SK-N-MC (cell line): ENCODE data around the gene SARM1.

ENCODE experiments used
- EZH2 ChIP-seq: fragments of 200-600 bp; sonication (generic); IDR thresholded peaks from one replicate; pipeline ENCODE4 v1.6.1; 2017; ENCODE audit warnings: antibody characterized with exemption
- POLR2AphosphoS5 ChIP-seq: IDR thresholded peaks from 2 replicates; pipeline ENCODE4 v1.6.1; 2012; ENCODE audit warnings: mild to moderate bottlenecking, low read depth, low read length, borderline replicate concordance

- TF ChIP-seq POLR2AphosphoS5 (no peak), EZH2 (no peak)
These were observed 8.6 kb downstream of the SARM1 start for GRCh38 chr17:28379814-28380801.
